Loucy (cell line): Measurements from ENCODE around the gene CDC42EP2.

Experiments used
- EZH2phosphoT487 ChIP-seq: fragments of 200-600 bp; IDR thresholded peaks from 2 replicates; pipeline ENCODE4 v1.6.1; 2018; ENCODE audit warnings: antibody characterized with exemption, mild to moderate bottlenecking, moderate library complexity, borderline replicate concordance
- TF ChIP-seq, protein P1 (sequence below): fragments of 200-600 bp; sonication (generic); conservative IDR thresholded peaks from 2 replicates; pipeline ENCODE4 v1.5.1; 2014; ENCODE audit warnings: mild to moderate bottlenecking, antibody characterized with exemption, low read length

DNA sequence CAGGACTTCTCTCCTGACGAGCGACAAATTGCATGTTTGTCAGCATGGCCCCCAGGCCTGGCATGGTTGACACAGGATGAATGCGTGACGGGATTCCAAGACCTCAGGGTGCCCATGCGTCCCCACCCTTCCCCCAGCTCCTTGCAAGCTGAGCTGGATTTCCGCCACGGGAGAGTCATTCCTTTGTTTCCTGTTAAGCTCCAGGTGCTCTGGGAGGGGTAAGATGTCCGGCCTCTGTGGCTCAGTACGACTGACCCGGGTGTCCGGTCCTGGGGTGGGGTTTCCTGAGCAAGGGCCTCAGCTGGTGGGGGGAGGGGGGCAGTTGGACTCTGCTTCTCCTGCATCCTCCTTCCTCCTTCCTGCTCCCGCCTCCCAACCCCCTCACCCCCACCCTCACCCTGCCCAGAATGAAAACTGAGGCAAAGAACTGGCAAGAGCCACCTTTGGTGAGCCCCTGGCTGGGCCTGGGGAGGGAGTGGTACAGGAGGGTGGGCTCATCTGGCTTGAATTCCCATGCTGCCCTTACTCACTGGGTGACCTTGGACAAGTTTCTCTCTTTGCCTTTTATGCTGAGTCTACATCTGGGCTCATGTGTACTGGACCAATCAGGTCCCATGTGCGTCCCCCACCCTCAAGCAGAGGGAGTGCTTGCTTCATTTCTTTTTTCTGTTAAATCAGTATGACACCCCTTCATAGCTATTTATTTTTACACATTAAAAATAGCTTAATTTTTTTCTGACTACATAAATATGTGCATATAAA lies 2.5 kb downstream of the CDC42EP2 start:
- TF ChIP-seq, protein P1, sequence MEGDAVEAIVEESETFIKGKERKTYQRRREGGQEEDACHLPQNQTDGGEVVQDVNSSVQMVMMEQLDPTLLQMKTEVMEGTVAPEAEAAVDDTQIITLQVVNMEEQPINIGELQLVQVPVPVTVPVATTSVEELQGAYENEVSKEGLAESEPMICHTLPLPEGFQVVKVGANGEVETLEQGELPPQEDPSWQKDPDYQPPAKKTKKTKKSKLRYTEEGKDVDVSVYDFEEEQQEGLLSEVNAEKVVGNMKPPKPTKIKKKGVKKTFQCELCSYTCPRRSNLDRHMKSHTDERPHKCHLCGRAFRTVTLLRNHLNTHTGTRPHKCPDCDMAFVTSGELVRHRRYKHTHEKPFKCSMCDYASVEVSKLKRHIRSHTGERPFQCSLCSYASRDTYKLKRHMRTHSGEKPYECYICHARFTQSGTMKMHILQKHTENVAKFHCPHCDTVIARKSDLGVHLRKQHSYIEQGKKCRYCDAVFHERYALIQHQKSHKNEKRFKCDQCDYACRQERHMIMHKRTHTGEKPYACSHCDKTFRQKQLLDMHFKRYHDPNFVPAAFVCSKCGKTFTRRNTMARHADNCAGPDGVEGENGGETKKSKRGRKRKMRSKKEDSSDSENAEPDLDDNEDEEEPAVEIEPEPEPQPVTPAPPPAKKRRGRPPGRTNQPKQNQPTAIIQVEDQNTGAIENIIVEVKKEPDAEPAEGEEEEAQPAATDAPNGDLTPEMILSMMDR = no peak
- no peak for TF ChIP-seq EZH2phosphoT487
